Activated T-helper 9 cell treated with anti-CD3 and anti-CD28 coated beads, Interleukin-2, amount 50 U/mL, for 16 hours (primary cell): ENCODE results near the gene RAPGEF1.

Source experiments
- DNase-seq: peaks from one replicate; pipeline ENCODE4 v3.0.0-alpha.2; 2020; ENCODE audit warnings: low read depth

The RAPGEF1 gene

DNA sequence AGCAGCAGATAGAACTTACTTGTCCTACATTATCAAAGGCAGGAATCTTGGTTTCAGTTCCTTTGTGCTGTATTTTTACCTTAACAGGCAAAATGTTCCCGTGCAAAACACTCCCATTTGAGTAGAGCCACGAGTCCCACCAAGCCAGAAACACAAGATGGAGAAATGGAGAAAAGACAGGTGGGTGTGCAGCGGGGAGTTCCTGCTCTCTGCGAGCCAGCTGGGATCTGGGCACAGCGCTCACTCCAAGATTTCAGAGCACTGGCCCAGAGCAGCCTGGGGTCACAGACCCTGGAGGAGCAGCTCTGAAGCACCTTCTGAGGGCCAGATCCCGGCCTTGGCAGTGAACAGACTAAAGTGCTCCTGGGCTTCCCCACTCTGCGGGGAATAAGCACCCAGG is 211.7 kb downstream of the RAPGEF1 start:
- DNase-seq = no peak
